GM18498 (cell line): ENCODE results near the gene ZNF212.
A peak's percentile ranks its signal among the peaks of the same experiment; 100 is the strongest.
"Not testable (repeated sequence)": the region's sequence is repeated elsewhere in the genome, so short reads cannot be mapped to it uniquely, and the experiment has no call there.

Experiments
- ATAC-seq: cut with Tn5 transposase; IDR thresholded peaks from one replicate; pipeline ENCODE4 v1.9.1; 2021; ENCODE audit warnings: mild to moderate bottlenecking, moderate library complexity; ENCODE audit not compliant: unreplicated experiment

The ZNF212 gene

GRCh38 chr7:149251518-149251917 lies 12.1 kb downstream of the ZNF212 start:
- not testable (repeated sequence) for ATAC-seq

- ATAC-seq: no peak
Observed at GRCh38 chr7:149252378-149252777, 12.9 kb downstream of the ZNF212 start.

GRCh38 chr7:149253665-149254064 lies 14.2 kb downstream of the ZNF212 start:
- ATAC-seq: no peak

- ATAC-seq: no peak
Observed at GRCh38 chr7:149254181-149254858, 14.9 kb downstream of the ZNF212 start.

DNA sequence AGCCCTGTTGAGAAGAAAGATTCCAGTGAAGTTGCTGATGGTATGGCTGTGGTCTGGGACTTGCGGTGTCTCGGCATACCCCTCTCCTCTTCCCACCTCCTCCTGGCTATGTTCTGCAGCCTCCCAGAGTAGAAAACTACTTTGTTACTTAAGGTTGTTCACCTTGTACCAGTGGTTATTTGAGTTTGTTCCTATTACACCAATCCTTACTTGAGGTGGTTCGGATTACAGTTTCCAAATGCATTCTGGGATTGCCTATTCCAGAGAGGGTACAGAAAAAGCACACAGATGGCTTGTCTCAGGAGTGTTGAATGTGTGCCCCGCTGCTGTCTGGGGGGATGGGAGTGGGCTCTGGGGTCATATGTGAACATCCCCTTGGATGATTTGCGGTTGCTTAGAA lies 15.7 kb downstream of the ZNF212 start:
- no peak for ATAC-seq

DNA sequence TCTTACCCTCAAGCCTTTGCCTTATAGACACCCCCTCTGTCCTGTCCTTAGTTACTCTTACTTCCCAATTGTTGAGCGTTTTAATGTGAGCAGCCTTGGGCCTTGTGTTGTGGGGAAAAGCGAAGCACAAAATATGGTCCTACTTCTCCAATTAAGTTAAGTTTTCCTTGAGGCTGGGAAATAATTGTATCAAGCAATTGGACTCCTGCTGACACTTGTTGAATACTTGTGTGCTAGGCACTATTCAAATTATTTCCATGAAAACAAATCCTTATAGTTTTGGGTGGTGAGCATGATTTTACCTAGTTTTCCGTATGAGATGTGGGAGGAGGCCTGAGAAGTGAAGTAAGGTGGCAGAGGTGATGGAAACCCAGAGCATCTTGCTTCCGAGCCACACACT lies 17.1 kb downstream of the ZNF212 start:
- no peak for ATAC-seq

DNA sequence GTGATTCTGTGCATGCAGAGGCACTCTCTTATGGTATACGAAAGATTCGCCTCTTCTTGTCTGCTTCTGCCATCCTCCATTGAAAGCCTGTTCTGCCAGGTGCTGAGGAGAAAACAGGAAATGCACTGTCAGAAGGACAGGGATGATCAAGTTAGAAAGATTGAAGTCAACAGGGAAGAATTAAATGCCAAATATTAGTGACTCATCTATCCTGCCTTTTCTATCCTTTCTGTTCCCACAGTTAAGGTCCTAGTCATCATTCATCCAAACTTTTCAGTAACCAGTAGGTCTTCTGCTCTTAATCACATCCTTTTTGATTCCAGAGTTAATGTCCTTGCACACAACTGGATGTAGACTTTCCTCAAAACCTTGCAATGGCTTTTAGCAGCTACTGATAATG lies 17.7 kb downstream of the ZNF212 start:
- no peak for ATAC-seq

GRCh38 chr7:149261316-149261828 lies 21.9 kb downstream of the ZNF212 start:
- ATAC-seq: peak; percentile 11

DNA sequence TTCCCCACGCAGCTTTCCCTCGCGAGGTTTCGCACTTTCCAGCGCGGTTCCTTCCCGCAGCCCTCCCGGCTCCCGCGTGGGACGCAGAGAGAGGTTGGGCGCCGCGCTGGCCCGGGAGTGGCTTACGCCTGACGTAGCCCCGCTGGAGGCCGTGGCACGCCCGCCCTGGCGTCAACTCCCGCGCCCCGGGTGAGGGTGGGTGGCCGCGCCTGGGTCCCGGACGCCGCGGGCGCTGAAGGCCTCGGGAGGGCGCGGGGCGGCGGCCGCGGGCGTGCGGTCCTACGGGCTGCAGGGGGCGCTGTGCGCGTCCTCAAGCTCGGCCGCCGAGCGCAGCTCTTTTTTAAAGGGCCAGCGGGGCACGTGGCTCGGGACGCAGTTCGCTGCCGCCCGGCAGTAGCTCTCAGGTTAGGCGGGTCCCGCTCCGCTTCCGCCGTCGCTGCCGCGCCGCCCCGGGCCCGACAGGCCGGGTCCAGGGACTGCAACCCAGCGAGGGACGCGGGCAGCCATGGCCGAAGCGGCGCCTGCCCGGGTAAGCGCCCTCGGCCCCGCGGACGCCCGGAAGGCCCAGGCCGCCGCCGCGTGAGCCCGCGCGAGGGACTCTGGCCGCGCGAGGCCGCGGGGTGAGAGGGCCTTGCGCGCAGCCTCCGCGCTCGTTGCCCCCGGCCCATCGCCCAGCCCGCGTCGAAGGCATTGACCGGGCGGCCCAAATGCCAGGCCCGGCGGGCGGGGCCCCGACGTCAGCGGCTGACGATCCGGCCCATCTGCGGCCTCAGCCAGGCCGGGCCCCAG lies 22.6 kb downstream of the ZNF212 start, which contains the start of gene ZNF783:
Gene ZNF783 (plus strand): TSS at position 368 of the 789 bp plus-strand sequence. CDS start 138 bp downstream, at position 506.
- ATAC-seq: peak; percentile 91

- ATAC-seq: no peak
Observed at GRCh38 chr7:149266451-149266850, 27.0 kb downstream of the ZNF212 start.

GRCh38 chr7:149267733-149268132 lies 28.3 kb downstream of the ZNF212 start:
- no peak for ATAC-seq

DNA sequence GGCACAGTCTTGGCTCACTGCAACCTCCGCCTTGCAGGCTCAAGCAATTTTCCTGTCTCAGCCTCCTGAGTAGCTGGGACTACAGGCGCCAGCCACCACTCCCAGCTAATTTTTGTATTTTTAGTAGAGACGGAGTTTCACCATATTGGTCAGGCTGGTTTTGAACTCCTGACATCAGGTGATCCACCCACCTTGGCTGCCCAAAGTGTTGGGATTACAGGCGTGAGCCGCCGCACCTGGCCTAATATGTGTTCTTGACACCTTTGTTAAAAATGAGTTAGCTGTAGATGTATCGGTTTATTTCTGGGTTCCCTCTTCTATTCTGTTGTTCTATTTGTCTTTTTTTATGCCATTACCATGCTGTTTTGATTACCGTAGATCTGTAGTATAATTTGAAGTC lies 35.0 kb downstream of the ZNF212 start:
- ATAC-seq: not testable (repeated sequence)

DNA sequence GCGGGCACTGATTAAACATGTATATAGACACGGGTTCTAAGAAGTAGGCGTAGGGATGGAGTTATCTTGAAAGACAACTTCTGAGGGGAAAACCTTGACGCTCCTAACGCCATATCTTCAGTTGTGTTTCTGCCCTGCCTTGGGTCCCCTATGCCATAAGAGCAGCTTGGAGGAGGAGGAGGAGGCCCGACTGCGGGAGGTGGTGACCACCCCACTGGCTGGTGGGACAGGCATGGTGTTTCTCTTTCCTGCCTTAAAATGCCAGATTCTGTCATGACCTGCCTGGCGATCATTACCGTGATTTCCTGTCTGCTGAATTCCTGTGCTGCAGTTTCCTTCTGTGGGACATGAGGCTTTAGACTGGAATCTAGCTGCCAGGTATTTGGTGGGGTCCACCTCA lies 38.4 kb downstream of the ZNF212 start:
- ATAC-seq: no peak

- no peak for ATAC-seq
Observed at GRCh38 chr7:149278396-149278795, 38.9 kb downstream of the ZNF212 start.

GRCh38 chr7:149279111-149279743 lies 39.8 kb downstream of the ZNF212 start:
- no peak for ATAC-seq

DNA sequence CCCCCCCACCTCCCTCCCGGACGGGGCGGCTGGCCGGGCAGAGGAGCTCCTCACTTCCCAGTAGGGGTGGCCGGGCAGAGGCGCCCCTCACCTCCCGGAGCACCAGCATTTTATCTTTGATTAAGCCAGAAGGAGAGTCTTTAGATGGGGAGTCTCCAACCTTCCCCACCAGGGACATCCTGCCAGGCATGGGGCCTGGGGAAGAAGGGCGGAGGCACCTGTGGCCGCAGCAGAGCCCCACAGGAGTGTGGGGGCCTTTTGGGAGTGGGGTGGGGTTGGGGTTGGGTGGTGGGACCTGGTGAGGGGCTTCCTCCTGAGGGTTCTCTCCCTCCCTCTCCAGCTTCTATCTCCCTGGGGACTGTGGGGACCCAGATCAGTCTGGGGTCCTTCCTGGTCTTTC lies 40.7 kb downstream of the ZNF212 start:
- ATAC-seq: no peak

DNA sequence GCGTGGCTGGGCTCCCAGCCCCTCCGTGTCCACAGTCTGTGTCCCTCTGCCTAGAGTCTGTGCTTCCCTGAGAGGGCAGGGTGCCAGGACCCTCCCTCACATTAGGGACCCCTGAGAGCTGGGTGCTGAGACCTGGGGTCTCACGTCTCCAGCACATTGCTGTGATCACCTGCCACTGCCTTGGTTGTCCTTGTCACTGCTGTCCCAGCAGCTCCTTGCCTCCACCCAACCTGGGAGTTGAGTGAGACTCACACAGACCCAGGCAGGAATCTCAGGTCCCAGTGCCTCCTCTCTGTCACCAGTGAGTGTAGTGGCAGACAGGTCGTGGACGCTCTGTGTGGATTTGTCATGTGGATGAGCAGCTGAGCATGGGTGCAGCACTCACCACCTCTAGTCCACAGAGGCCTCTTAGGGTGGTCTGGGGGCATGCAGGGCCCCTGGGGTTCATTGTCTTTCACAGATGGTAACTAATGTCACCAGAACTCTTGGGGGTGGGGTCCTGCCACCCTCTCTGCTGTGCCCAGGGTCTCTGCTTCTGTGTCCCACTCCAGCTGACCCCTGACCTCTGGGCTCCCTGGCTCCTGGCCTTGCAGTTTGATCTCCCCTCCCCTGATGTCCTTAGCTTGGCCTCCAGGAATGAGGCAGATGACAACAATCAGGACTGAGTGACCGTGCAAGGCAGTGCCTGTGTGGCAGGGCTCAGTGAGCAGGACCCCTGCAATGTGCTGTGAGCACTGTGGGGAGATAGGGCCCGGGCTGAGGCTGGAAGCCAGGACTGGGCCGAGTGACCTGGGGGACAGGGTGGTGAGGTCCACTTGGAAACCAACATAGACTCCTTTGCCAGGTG lies 41.4 kb downstream of the ZNF212 start:
- no peak for ATAC-seq

DNA sequence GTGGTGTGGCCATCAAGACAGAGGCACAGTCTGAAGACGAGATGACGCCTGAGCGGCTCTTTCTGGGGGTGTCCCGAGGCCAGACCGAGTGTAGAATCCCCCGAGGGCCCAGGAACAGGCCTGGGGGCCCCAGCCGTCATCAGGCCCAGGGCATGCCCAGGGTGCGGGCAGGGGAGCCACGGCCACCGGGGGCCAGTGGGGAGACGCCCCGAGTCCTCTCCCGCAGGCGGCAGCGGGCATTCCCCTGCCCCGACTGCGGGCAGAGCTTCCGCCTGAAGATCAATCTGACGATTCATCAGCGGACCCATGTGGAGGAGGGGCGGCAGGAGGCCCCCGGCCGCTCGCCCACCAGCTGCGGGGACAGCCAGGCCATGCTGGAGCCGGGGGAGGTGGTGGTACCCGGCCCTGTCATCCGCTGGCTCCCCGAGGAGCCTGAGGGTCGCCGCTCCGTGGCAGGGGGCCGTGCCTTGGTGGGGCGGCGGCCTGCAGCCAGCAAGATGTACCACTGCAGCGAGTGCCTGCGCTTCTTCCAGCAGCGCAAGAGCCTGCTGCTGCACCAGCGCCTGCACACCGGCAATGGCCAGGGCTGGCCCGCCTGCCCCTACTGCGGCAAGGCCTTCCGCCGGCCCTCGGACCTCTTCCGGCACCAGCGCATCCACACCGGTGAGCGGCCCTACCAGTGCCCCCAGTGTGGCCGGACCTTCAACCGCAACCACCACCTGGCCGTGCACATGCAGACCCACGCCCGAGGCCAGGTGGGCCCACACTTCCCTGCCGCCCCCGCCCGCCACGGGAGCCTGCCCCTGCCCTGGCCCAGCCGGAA lies 42.3 kb downstream of the ZNF212 start:
- ATAC-seq: no peak

GRCh38 chr7:149282331-149282655 lies 42.8 kb downstream of the ZNF212 start:
- ATAC-seq: no peak

DNA sequence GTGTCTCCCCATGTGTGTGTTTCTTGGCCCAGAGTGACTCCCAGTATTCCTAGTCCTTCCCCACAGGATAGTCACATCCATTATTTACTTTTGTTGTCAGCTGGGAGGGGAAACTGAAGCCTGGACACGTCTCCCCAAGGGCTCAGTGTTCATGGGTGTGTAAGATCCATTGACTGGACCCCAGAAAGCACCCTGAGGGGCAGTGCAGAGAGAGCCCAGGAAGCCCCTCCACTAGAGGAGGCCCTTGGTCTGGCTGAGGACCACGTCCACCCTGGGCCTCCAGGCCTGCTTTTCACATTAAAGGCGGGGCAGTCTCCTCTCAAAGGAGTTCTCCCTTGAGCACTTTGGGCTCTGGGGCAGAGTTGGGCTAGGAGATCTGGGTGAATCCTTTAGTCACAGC lies 43.9 kb downstream of the ZNF212 start:
- ATAC-seq: no peak
